GM18870 (cell line): Measurements from ENCODE around the gene FCRL6.
A peak's percentile ranks its signal among the peaks of the same experiment; 100 is the strongest.

Experiments used
- ATAC-seq: cut with Tn5 transposase; IDR thresholded peaks from one replicate; pipeline ENCODE4 v1.9.1; 2021; ENCODE audit warnings: moderate library complexity; ENCODE audit not compliant: unreplicated experiment

The FCRL6 gene

GRCh38 chr1:159802111-159802510, at the start of gene FCRL6:
Gene FCRL6, plus strand, starts transcription at chr1:159802360. Its CDS starts 65 bp downstream, at chr1:159802425.
- ATAC-seq: no peak

GRCh38 chr1:159753386-159753785, 48.8 kb upstream of the FCRL6 start:
- ATAC-seq: no peak

- no peak for ATAC-seq
These were observed 46.6 kb upstream of the FCRL6 start for GRCh38 chr1:159755451-159756007.

- no peak for ATAC-seq
These were observed 45.8 kb upstream of the FCRL6 start for GRCh38 chr1:159756397-159756796.

- no peak for ATAC-seq
These were observed 38.5 kb upstream of the FCRL6 start for GRCh38 chr1:159763686-159764085.

GRCh38 chr1:159765806-159766205, 36.4 kb upstream of the FCRL6 start:
- ATAC-seq: no peak

- ATAC-seq: no peak
These were observed 30.8 kb upstream of the FCRL6 start for GRCh38 chr1:159771127-159771895.

- no peak for ATAC-seq
These were observed 27.7 kb upstream of the FCRL6 start for GRCh38 chr1:159774465-159774864.

GRCh38 chr1:159775716-159776115, 26.4 kb upstream of the FCRL6 start:
- ATAC-seq: no peak

GRCh38 chr1:159778266-159778665, 23.9 kb upstream of the FCRL6 start:
- no peak for ATAC-seq

GRCh38 chr1:159779403-159779851, 22.7 kb upstream of the FCRL6 start:
- no peak for ATAC-seq

GRCh38 chr1:159780583-159781582, 21.3 kb upstream of the FCRL6 start, which contains the start of gene DUSP23:
Gene DUSP23, plus strand, starts transcription at chr1:159780962. Its CDS starts 139 bp downstream, at chr1:159781101.
- peak; percentile 89 for ATAC-seq

GRCh38 chr1:159781992-159782391, 20.2 kb upstream of the FCRL6 start:
- ATAC-seq: no peak

- ATAC-seq: no peak
These were observed 18.4 kb upstream of the FCRL6 start for GRCh38 chr1:159783724-159784123.

- ATAC-seq: no peak
These were observed 15.7 kb upstream of the FCRL6 start for GRCh38 chr1:159786465-159786864.

- ATAC-seq: no peak
These were observed 15.2 kb upstream of the FCRL6 start for GRCh38 chr1:159786966-159787365.

- no peak for ATAC-seq
These were observed 11.8 kb upstream of the FCRL6 start for GRCh38 chr1:159790237-159790917.

GRCh38 chr1:159791031-159791430, 11.1 kb upstream of the FCRL6 start:
- ATAC-seq: no peak

GRCh38 chr1:159791461-159791860, 10.7 kb upstream of the FCRL6 start:
- no peak for ATAC-seq

GRCh38 chr1:159795534-159795933, 6.6 kb upstream of the FCRL6 start:
- ATAC-seq: no peak

- no peak for ATAC-seq
These were observed 3.3 kb upstream of the FCRL6 start for GRCh38 chr1:159798893-159799292.
